HG02763 (cell line): ENCODE results near the gene CCDC178.

Experiments used
- ATAC-seq: cut with Tn5 transposase; IDR thresholded peaks from one replicate; pipeline ENCODE4 v1.9.1; 2021; ENCODE audit warnings: mild to moderate bottlenecking, moderate library complexity; ENCODE audit not compliant: unreplicated experiment

Gene CCDC178

DNA sequence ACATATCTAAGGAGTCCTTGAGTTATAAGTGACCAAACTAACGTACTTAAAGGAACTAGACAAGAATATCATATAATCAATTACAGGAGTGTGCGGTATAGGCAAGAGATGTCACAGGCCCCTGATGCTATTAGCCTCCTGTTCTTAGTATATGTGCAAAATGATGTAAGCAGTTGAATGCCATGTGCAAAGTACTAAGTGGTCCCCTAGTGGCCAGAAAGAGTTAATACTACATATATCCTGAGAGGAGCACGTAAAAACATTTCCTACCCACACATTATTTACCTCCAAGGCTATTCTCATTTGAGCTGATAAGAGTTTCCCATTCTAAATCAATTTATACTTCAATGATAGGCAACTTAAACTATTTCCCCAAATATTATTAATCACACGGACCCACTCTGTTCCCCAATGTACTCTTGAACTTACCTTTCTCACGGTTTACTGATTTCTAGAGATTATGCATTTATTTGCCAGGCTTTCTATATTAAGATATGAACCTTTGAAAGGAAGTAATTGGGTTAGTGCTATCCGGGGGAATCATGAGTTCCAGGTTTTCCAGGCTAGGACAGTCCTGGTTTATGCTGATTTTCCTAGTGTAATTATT lies 509.7 kb downstream of the CCDC178 start:
- ATAC-seq: peak; percentile 99

DNA sequence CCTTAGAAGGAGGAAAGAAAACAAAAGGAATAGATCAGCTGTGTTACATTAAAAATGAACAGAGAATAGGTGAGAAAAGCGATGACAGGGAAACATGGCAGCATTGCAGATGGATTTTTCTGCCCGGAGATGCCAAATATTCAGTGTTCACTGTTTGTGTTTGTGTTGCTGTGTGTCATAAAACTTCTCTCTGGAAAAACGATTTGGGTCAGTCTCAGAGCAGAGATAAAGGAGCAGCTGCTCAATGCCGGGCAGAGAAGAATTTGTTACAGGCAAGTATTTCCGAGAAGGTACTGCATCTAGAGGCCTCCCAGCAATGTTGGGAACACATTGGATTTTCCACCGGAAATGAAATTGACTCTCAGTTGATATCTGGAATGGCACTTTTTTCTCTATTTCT lies 511.3 kb downstream of the CCDC178 start:
- ATAC-seq: no peak

GRCh38 chr18:32922951-32923430 lies 517.5 kb downstream of the CCDC178 start:
- no peak for ATAC-seq

DNA sequence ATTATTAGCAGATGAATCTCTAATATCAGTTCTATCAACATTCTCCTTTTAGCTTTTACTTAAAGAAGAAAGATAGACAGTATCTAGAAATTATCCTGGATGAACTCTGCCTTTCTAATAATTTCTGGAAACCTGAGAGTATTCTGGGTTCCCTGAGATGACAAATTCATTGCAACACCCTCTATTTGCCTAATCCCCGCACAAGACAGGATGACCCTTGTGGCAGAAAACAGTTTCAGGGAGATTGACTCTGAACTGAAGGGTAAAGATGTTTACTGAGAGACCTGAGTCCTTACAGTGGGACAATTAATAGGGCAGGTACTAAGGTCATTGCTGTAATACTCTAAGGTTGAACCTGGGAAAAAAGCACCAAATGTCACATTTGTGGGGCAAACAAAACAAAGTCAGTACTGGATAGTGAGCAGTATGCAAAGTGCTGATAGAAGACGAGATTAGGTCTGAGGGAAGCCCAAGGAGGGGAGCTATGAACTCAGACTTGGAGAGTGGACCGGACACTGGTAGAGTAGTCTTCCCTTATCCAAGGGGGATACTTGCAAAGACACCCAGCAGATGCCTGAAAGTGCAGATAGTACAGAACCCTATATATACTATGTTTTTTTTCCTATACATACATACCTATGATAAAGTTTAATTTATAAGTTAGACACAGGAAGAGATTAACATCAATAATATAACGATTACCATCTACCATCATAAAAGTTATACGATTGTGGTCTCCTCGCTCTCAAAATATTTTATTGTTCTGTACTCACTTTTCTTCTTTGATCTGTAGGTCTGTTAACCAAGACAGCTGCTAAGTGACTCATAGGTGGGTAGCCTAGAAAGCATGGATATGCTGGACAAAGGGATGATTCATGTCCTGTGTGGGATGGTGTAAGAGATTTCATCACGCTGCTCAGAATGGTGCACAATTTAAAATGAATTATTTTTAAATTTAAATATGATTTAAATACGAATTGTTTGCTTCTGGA lies 519.4 kb downstream of the CCDC178 start:
- no peak for ATAC-seq

DNA sequence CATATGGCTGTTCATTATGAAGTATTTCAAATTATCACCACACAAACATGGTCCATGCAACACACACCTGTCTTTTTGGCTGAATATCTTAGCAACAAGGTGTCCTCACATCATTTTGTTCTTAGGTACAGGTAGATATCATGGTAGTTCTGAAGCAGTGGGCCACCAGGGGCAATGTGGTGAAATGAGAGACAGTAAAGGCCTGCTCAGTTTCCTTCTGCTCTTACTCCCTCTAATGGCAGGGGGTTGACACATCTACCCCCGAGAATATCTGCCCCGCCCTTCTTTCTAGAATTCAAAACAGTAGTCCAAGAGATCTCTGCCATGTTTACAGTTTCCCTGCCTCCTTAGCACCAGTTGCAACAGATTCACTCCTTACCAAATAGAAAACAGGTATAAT lies 520.7 kb downstream of the CCDC178 start:
- ATAC-seq: peak; percentile 79

DNA sequence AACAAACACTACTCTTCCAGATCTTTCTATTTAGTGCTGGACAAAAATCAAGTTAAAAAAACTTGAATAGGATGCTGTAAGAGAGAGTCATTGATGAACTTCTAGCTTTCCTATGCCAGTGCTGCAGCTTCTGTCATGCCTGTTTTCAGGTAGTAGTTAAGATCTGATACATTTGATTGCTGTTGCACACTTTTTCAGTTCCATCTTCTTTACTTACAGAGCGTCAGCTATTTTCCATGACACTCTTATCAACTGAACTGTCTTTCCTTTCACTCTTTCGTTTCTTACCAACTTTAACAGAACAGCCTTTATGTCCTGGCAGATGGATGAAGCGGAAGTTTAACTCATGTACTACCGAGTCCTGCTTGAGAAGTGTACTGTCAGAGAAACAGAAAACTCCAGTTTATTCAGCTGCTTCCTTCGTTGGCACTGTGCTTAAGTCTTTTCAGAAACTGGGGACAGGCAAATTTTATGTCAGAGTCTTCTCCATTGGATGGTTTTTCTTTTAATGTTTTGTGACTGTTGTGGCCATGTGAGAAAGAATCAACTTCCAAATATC lies 521.8 kb downstream of the CCDC178 start:
- ATAC-seq: no peak

DNA sequence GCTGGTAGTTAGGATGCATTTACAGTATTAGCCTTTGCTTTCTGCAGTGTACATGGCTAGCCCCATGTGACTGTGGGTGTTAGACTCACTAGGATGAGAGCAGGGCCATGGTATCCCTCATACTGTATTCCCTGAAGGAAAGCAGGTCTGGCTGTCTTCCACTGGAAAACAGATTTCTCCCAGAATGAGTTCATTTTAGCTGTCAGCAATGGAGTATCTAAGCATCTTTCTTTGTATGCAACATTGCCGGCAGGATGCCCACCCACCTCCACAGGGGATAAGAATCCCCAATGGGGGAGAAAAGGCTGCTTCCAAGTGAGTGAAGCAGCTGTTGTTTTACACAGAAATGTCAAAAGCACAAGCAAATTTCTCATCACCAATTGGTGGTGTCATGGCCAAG lies 525.0 kb downstream of the CCDC178 start:
- no peak for ATAC-seq

DNA sequence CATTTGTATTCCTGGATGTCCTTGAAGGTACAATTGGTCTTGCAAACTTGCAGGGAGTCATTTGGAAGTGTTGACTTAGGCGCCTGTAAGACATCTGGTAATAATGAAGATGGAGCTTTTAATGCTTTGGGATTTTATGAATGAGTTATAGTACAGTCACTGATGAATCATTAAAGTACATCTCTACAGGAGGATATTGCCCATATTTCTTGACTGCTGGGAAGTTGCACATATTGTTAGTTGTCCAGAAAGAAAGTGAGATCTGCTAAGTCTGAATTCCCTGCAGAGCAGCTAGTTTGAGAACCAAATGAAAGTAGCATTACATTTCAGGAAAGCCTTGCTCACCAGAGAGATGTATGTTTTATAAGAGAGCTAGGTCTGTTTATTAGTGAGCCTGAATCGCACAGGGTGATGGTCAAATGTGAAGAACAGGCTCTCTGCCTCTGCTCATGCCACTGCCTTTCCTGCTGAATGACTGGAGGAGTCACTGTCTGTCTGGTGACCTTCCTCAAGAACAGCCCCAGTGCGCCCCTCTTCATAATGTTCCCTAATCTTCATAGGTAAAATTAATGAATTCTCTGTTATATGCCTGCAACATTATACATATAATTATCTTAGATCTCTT lies 528.7 kb downstream of the CCDC178 start:
- ATAC-seq: no peak

GRCh38 chr18:32910694-32911296 lies 529.7 kb downstream of the CCDC178 start:
- ATAC-seq: no peak

DNA sequence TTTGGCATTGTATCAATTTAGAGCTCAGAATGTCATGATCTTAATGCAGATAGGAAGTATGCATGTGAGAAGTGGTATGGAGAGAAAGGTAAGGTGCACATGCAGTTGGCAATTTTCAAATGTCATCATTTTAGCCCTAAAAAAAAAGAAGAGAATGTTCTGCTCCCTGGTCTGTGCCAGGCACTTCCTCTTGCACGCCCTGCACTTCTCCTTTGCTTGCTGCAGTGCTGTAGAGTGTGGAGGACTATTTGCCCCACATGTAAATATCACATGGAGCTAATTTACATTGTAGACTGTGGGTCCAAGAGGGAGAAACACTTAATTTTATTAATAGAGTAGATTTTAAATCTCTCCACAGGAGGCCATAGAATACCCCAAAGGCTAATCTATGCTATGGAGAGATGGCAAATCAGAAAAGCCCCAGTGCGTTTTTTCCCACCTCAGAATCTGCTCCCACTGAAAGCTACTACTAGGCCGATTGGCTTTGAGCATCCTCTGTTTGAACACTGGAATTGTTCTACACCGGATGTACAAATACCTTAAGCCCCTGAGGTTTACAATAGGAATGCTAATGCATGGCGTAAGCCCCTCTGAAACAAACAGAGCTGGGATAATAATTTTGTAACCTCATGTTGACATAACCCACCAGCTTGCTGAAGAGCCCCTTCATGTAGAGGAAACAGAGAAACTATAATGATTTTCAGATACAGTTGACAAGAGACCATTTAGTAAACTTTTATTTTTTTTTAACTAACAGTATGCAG lies 530.5 kb downstream of the CCDC178 start:
- ATAC-seq: no peak

- no peak for ATAC-seq
These were observed 532.1 kb downstream of the CCDC178 start for GRCh38 chr18:32908424-32908805.

GRCh38 chr18:32907648-32908423 lies 532.7 kb downstream of the CCDC178 start:
- no peak for ATAC-seq

- no peak for ATAC-seq
These were observed 533.3 kb downstream of the CCDC178 start for GRCh38 chr18:32907311-32907585.

- no peak for ATAC-seq
These were observed 533.8 kb downstream of the CCDC178 start for GRCh38 chr18:32906506-32907310.

DNA sequence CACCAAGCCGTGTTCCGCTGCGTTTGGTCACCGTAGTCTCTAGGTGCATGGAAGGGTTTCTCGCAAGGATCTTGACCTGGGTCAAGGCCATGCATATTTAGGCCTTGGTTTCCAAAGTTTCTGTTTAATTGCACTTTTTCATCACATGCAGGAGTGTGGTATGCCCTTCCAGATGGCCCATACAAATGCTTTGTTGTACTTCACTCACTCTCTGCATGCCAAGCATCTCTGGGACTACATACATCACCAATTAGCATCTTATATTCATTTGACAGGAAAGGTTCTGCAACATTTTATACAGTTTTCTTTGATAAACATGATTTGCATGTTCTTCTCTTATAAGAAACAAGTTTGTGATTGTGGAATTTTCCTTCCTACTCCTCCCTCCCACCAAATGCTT lies 534.9 kb downstream of the CCDC178 start:
- no peak for ATAC-seq

GRCh38 chr18:32902568-32903330 lies 537.8 kb downstream of the CCDC178 start:
- no peak for ATAC-seq

GRCh38 chr18:32899819-32900218 lies 540.7 kb downstream of the CCDC178 start:
- no peak for ATAC-seq
